WTC11 (cell line): ENCODE data around the gene TNIK. TPM values are rescaled to one million over a fixed set of nuclear protein-coding genes. Genes with fewer than 3 reads are reported as not detected.
A peak's percentile ranks its signal among the peaks of the same experiment; 100 is the strongest.

Experiments
- ATAC-seq: fragments of 200-7000 bp; cut with Tn5 transposase; 2 replicates; pipeline ENCODE4 v1.10.0; 2021; ENCODE audit warnings: mild to moderate bottlenecking, moderate library complexity
- CTCF ChIA-PET: fragments of 300-600 bp; sonication (Branson Sonifier 250); formaldehyde crosslinking; loops from one replicate; lab custom pipeline; 2021; ENCODE audit warnings: antibody characterized with exemption; lab: Charles Lee
- POLR2A ChIA-PET: fragments of 350-600 bp; sonication (Branson Sonifier 250); formaldehyde crosslinking; loops from one replicate; lab custom pipeline; 2021; ENCODE audit warnings: antibody characterized with exemption; lab: Charles Lee
- DNase-seq: peaks from one replicate; pipeline ENCODE4 v3.0.0; 2021; ENCODE audit warnings: low spot score
- H3K27ac Mint-ChIP-seq: 2 replicates; pipeline ENCODE4 v1.8.0; 2021; ENCODE audit warnings: mixed read lengths
- H3K27me3 Mint-ChIP-seq: 2 replicates; pipeline ENCODE4 v1.8.0; 2021; ENCODE audit warnings: low read depth, mild to moderate bottlenecking, moderate library complexity, mixed read lengths
- H3K36me3 Mint-ChIP-seq: 2 replicates; pipeline ENCODE4 v1.8.0; 2021; ENCODE audit warnings: mixed read lengths
- H3K4me1 Mint-ChIP-seq: 2 replicates; pipeline ENCODE4 v1.8.0; 2022; ENCODE audit warnings: mixed read lengths
- H3K4me3 Mint-ChIP-seq: 2 replicates; pipeline ENCODE4 v1.8.0; 2021; ENCODE audit warnings: mild to moderate bottlenecking, moderate library complexity, mixed read lengths
- H3K9me3 Mint-ChIP-seq: 2 replicates; pipeline ENCODE4 v1.8.0; 2021; ENCODE audit warnings: mixed read lengths
- AFF4 ChIP-seq: sonication (generic); formaldehyde crosslinking; IDR thresholded peaks from 2 replicates; pipeline ENCODE4 v1.8.1; 2023; ENCODE audit warnings: mild to moderate bottlenecking, missing genetic modification reagents, borderline replicate concordance
- ATF1 ChIP-seq: sonication (generic); formaldehyde crosslinking; IDR thresholded peaks from 2 replicates; pipeline ENCODE4 v1.8.1; 2023; ENCODE audit warnings: mild to moderate bottlenecking, moderate library complexity, missing genetic modification reagents
- ATF2 ChIP-seq: sonication (generic); formaldehyde crosslinking; IDR thresholded peaks from 2 replicates; pipeline ENCODE4 v1.8.1; 2022; ENCODE audit warnings: low read depth, missing genetic modification reagents, borderline replicate concordance
- ATF6 ChIP-seq: sonication (generic); formaldehyde crosslinking; IDR thresholded peaks from 2 replicates; pipeline ENCODE4 v1.8.1; 2023; ENCODE audit warnings: mild to moderate bottlenecking, missing genetic modification reagents
- CTCF ChIP-seq: fragments of 200-600 bp; IDR thresholded peaks from 2 replicates; pipeline ENCODE4 v1.8.0; 2022; ENCODE audit warnings: antibody characterized with exemption
- E2F4 ChIP-seq: sonication (generic); formaldehyde crosslinking; IDR thresholded peaks from 2 replicates; pipeline ENCODE4 v1.8.1; 2022; ENCODE audit warnings: low read depth, mild to moderate bottlenecking, moderate library complexity, missing genetic modification reagents, borderline replicate concordance
- ETV6 ChIP-seq: sonication (generic); formaldehyde crosslinking; IDR thresholded peaks from 2 replicates; pipeline ENCODE4 v1.8.1; 2022; ENCODE audit warnings: mild to moderate bottlenecking, missing genetic modification reagents
- FOXJ3 ChIP-seq: sonication (generic); formaldehyde crosslinking; IDR thresholded peaks from 2 replicates; pipeline ENCODE4 v1.9.0; 2021; ENCODE audit warnings: missing genetic modification reagents, mild to moderate bottlenecking, borderline replicate concordance
- FOXK1 ChIP-seq: sonication (generic); formaldehyde crosslinking; IDR thresholded peaks from 2 replicates; pipeline ENCODE4 v1.8.0; 2022; ENCODE audit warnings: mild to moderate bottlenecking, moderate library complexity, missing genetic modification reagents
- FOXP1 ChIP-seq: sonication (generic); formaldehyde crosslinking; IDR thresholded peaks from 2 replicates; pipeline ENCODE4 v1.8.0; 2022; ENCODE audit warnings: missing genetic modification reagents, mild to moderate bottlenecking, moderate library complexity, borderline replicate concordance
- KAT7 ChIP-seq: sonication (generic); formaldehyde crosslinking; IDR thresholded peaks from 2 replicates; pipeline ENCODE4 v1.8.1; 2023; ENCODE audit warnings: missing genetic modification reagents, mild to moderate bottlenecking, borderline replicate concordance
- MXD4 ChIP-seq: fragments of 250-450 bp; sonication (Bioruptor Pico); IDR thresholded peaks from 2 replicates; pipeline ENCODE4 v1.8.0; 2021; ENCODE audit warnings: mild to moderate bottlenecking, moderate library complexity, borderline replicate concordance
- MYBL2 ChIP-seq: sonication (generic); formaldehyde crosslinking; IDR thresholded peaks from 2 replicates; pipeline ENCODE4 v1.8.1; 2023; ENCODE audit warnings: mild to moderate bottlenecking, moderate library complexity, missing genetic modification reagents
- NFE2L1 ChIP-seq: sonication (generic); formaldehyde crosslinking; IDR thresholded peaks from 2 replicates; pipeline ENCODE4 v1.8.1; 2023; ENCODE audit warnings: missing genetic modification reagents
- NFYB ChIP-seq: sonication (generic); formaldehyde crosslinking; conservative IDR thresholded peaks from 2 replicates; pipeline ENCODE4 v1.8.0; 2022; ENCODE audit warnings: low read depth, missing genetic modification reagents
- NR1H2 ChIP-seq: sonication (generic); formaldehyde crosslinking; IDR thresholded peaks from 2 replicates; pipeline ENCODE4 v1.9.0; 2021; ENCODE audit warnings: mild to moderate bottlenecking, moderate library complexity, missing genetic modification reagents
- RELA ChIP-seq: sonication (generic); formaldehyde crosslinking; IDR thresholded peaks from 2 replicates; pipeline ENCODE4 v1.8.1; 2022; ENCODE audit warnings: missing genetic modification reagents, mild to moderate bottlenecking, borderline replicate concordance
- ZBTB43 ChIP-seq: sonication (generic); formaldehyde crosslinking; IDR thresholded peaks from 2 replicates; pipeline ENCODE4 v1.8.1; 2023; ENCODE audit warnings: mild to moderate bottlenecking, missing genetic modification reagents
- ZNF138 ChIP-seq: sonication (generic); formaldehyde crosslinking; conservative IDR thresholded peaks from 2 replicates; pipeline ENCODE4 v1.8.1; 2022; ENCODE audit warnings: mild to moderate bottlenecking, moderate library complexity, missing genetic modification reagents
- ZNF219 ChIP-seq: sonication (generic); formaldehyde crosslinking; IDR thresholded peaks from 2 replicates; pipeline ENCODE4 v1.8.0; 2023; ENCODE audit warnings: missing genetic modification reagents, mild to moderate bottlenecking, borderline replicate concordance
- ZNF396 ChIP-seq: fragments of 250-450 bp; sonication (Bioruptor Pico); IDR thresholded peaks from 2 replicates; pipeline ENCODE4 v1.8.0; 2021; ENCODE audit warnings: mild to moderate bottlenecking, moderate library complexity, borderline replicate concordance
- ZNF425 ChIP-seq: fragments of 250-450 bp; sonication (Bioruptor Pico); conservative IDR thresholded peaks from 2 replicates; pipeline ENCODE4 v1.9.0; 2021; ENCODE audit warnings: mild to moderate bottlenecking
- total RNA-seq: library from RNA; stranded (reverse); gene quantifications from 3 replicates; pipeline ENCODE4 v1.2.3, GENCODE V29; 2021

The TNIK gene
- total RNA-seq, 1 experiment from 2014 or later: 50.3 TPM

- TF ChIP-seq AFF4 (CRISPR knock-in tag) (no peak), NR1H2 (no peak), CTCF (no peak), FOXJ3 (no peak), MYBL2 (CRISPR knock-in tag) (no peak), ZNF138 (CRISPR knock-in tag) (no peak), RELA (no peak), KAT7 (CRISPR knock-in tag) (no peak), ZNF396 (CRISPR knock-in tag) (no peak), ZNF425 (CRISPR knock-in tag) (no peak)
- TF ChIP-seq, all 79 proteins: peak for 0
Observed at GRCh38 chr3:171307046-171307585, 153.1 kb downstream of the TNIK start (continued).

- ChIA-PET POLR2A (no interaction called here), CTCF (no interaction called here)
- no peak for ATAC-seq
- Mint-ChIP-seq H3K4me1 (peaks cover 30% of the 10 kb centered on the region), H3K9me3 (peaks cover 22% of the 10 kb centered on the region), H3K4me3 (no peak overlapping the region), H3K27ac (peak overlapping the region; percentile 64; the same call in 1 of the 2 replicates), H3K36me3 (peaks cover 4% of the 10 kb centered on the region), H3K27me3 (no peaks in the 10 kb centered on the region)
- TF ChIP-seq NFE2L1 (CRISPR knock-in tag): no peak
- TF ChIP-seq ZNF219 (CRISPR knock-in tag): no peak
- TF ChIP-seq FOXP1 (CRISPR knock-in tag): no peak
- no peak for TF ChIP-seq E2F4 (CRISPR knock-in tag)
- TF ChIP-seq ATF2 (CRISPR knock-in tag): no peak
- no peak for TF ChIP-seq NFYB (CRISPR knock-in tag)
- no peak for TF ChIP-seq ATF6 (CRISPR knock-in tag)
- no peak for TF ChIP-seq MXD4
- no peak for TF ChIP-seq ZBTB43 (CRISPR knock-in tag)
- TF ChIP-seq FOXK1 (CRISPR knock-in tag): no peak
- TF ChIP-seq ETV6 (CRISPR knock-in tag): no peak
- TF ChIP-seq ATF1 (CRISPR knock-in tag): no peak
- no peak for DNase-seq
Observed at GRCh38 chr3:171306631-171307030, 153.6 kb downstream of the TNIK start.
